NCI-H187 (cell line): ENCODE data around the gene CHRND.
"Not testable (repeated sequence)": the region's sequence is repeated elsewhere in the genome, so short reads cannot be mapped to it uniquely, and the experiment has no call there.

ENCODE experiments used
- DNase-seq, 2 experiments: peaks; one replicate each; lab custom pipeline; 2025; lab: John Stamatoyannopoulos, UW

Gene CHRND

GRCh38 chr2:232528746-232529460 lies 2.9 kb downstream of the CHRND start:
- DNase-seq, result no peak

GRCh38 chr2:232529806-232530547 lies 4.0 kb downstream of the CHRND start:
- DNase-seq, result no peak

GRCh38 chr2:232530626-232531260 lies 4.8 kb downstream of the CHRND start:
- no peak for DNase-seq

- DNase-seq, result no peak
These were observed 6.5 kb downstream of the CHRND start for GRCh38 chr2:232532419-232532818.

GRCh38 chr2:232532821-232533220 lies 6.9 kb downstream of the CHRND start:
- not testable (repeated sequence) for DNase-seq

- no peak for DNase-seq
These were observed 8.2 kb downstream of the CHRND start for GRCh38 chr2:232533944-232534710.

GRCh38 chr2:232534940-232535651 lies 9.1 kb downstream of the CHRND start:
- DNase-seq, result no peak

GRCh38 chr2:232535761-232536530 lies 10.0 kb downstream of the CHRND start:
- DNase-seq, result no peak

GRCh38 chr2:232537079-232537478 lies 11.1 kb downstream of the CHRND start:
- DNase-seq, result no peak

GRCh38 chr2:232537499-232537898 lies 11.5 kb downstream of the CHRND start:
- no peak for DNase-seq

- no peak for DNase-seq
These were observed 12.7 kb downstream of the CHRND start for GRCh38 chr2:232538671-232539070.

- no peak for DNase-seq
These were observed 13.6 kb downstream of the CHRND start, which contains the start of gene CHRNG for GRCh38 chr2:232539298-232540231. CHRNG (plus strand) TSS chr2:232539692; CDS start chr2:232539748, 56 bp downstream.

GRCh38 chr2:232540441-232541041 lies 14.6 kb downstream of the CHRND start:
- DNase-seq, result no peak

GRCh38 chr2:232541195-232541960 lies 15.4 kb downstream of the CHRND start:
- DNase-seq, result no peak

GRCh38 chr2:232541961-232542714 lies 16.2 kb downstream of the CHRND start:
- DNase-seq, result no peak

GRCh38 chr2:232542715-232543467 lies 16.9 kb downstream of the CHRND start:
- DNase-seq, result no peak

- DNase-seq, result no peak
These were observed 17.5 kb downstream of the CHRND start for GRCh38 chr2:232543491-232543890.
